IPS DF 6.9 (cell line): Measurements from ENCODE around the gene UPF3B.

Experiments used
- DNase-seq: peaks from one replicate; pipeline ENCODE4 v3.0.0-alpha.2; 2013; ENCODE audit warnings: low read depth, low spot score
- H3K27ac ChIP-seq: one replicate; pipeline ENCODE4 v1.5.1; 2013; ENCODE audit warnings: low read length, control low read depth
- H3K27me3 ChIP-seq: 2 replicates; pipeline ENCODE4 v1.6.1; 2013; ENCODE audit warnings: mild to moderate bottlenecking, low read length; ENCODE audit not compliant: control insufficient read depth, insufficient read depth
- H3K36me3 ChIP-seq: 2 replicates; pipeline ENCODE4 v1.6.1; 2013; ENCODE audit warnings: low read length; ENCODE audit not compliant: control insufficient read depth, insufficient read depth
- H3K4me1 ChIP-seq: 2 replicates; pipeline ENCODE4 v1.6.1; 2013; ENCODE audit warnings: low read length; ENCODE audit not compliant: control insufficient read depth, insufficient read depth
- H3K4me3 ChIP-seq: 2 replicates; pipeline ENCODE4 v1.5.1; 2013; ENCODE audit warnings: mild to moderate bottlenecking, low read length
- H3K9me3 ChIP-seq: 2 replicates; pipeline ENCODE4 v1.6.1; 2013; ENCODE audit warnings: low read length, inconsistent platforms; ENCODE audit not compliant: control insufficient read depth, insufficient read depth
- WGBS: extraction: QIAGEN DNeasy Blood & Tissue Kit; methylation state at CpG from one replicate; pipeline ENCODE4 v1.1.7; 2013; ENCODE audit warnings: mixed read lengths, missing lambda C conversion rate; ENCODE audit not compliant: insufficient read length, insufficient coverage; 5-methylcytosine and 5-hydroxymethylcytosine counted together

Gene UPF3B

DNA sequence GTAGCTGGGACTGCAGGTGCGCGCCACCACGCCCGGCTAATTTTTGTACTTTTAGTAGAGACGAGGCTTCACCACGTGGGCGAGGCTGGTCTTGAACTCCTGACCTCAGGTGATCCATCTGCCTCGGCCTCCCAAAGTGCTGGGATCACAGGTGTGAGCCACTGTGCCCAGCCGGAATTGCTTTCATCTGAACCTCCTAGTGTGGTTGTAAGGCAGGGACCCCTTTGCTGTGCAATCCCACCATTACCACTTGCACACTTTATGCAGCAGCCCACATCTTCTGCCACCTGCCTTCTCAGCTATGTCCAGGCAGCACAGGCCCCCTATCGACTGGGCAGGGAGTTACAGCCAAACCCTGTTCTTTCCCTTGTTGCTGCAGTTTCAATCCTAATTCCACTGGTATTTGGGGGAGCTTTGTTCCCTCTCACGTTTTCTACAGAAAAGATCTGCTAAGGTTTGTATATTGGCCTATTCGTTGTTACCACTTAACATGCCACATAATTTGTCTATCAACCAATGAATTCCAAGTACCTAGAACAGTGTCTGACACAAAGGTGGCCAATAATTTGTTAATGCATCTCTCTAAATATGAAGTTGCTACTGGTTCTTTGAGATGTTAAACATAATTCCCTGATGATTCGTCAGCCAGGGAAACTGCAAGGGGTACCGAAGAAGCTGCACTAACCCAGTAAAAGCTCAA, 67.9 kb downstream of the UPF3B start:
- Histone ChIP-seq H3K9me3 (no peaks in the 10 kb centered on the region), H3K36me3 (peaks cover 8% of the 10 kb centered on the region; the same call in 1 of the 2 replicates), H3K4me3 (no peak overlapping the region), H3K27ac (no peak overlapping the region), H3K27me3 (no peaks in the 10 kb centered on the region), H3K4me1 (no peaks in the 10 kb centered on the region; the same call in 1 of the 2 replicates)
- DNase-seq = no peak
- WGBS = no CpG with 5 or more reads among the region's 14 CpGs
